OCI-LY7 (cell line): Measurements from ENCODE around the gene CRYM. TPM values are rescaled to one million over a fixed set of nuclear protein-coding genes. Genes with fewer than 3 reads are reported as not detected.

Source experiments
- BruUV-seq: library from RNA; stranded (reverse); fragments of 400-500 nt; replicated peaks from 2 replicates; lab custom pipeline; 2021; lab: Mats Ljungman, UMichigan
- CTCF ChIA-PET: fragments of 300-600 bp; sonication (Branson Sonifier 250); formaldehyde crosslinking; loops from one replicate; lab custom pipeline; 2022; ENCODE audit warnings: antibody characterized with exemption; ENCODE audit not compliant: unreplicated experiment; lab: Charles Lee
- POLR2A ChIA-PET: fragments of 300-600 bp; sonication (Branson Sonifier 250); formaldehyde crosslinking; loops from one replicate; lab custom pipeline; 2022; ENCODE audit warnings: antibody characterized with exemption; lab: Charles Lee
- DNase-seq: peaks from one replicate; pipeline ENCODE4 v3.0.0-alpha.2; 2015; ENCODE audit warnings: low spot score
- H2AFZ ChIP-seq: fragments of 200-600 bp; sonication (generic), shearing (Covaris generic); 2 replicates; pipeline ENCODE4 v1.6.1; 2014; ENCODE audit warnings: mild to moderate bottlenecking, antibody characterized with exemption, low read length, moderate library complexity
- H3K27ac ChIP-seq: fragments of 200-600 bp; sonication (generic); 2 replicates; pipeline ENCODE4 v1.5.1; 2014; ENCODE audit warnings: mixed run types, low read depth, mild to moderate bottlenecking, moderate library complexity, low read length, inconsistent platforms; ENCODE audit not compliant: poor library complexity, severe bottlenecking
- H3K36me3 ChIP-seq: fragments of 200-600 bp; sonication (generic); 2 replicates; pipeline ENCODE4 v1.6.1; 2014; ENCODE audit warnings: mild to moderate bottlenecking, antibody characterized with exemption, low read length, moderate library complexity, mixed read lengths; ENCODE audit not compliant: insufficient read depth
- H3K4me1 ChIP-seq: fragments of 200-600 bp; sonication (generic); 2 replicates; pipeline ENCODE4 v1.5.1; 2014; ENCODE audit warnings: mild to moderate bottlenecking, low read length; ENCODE audit not compliant: insufficient read depth, poor library complexity, severe bottlenecking
- H3K4me2 ChIP-seq: fragments of 200-600 bp; sonication (generic); 2 replicates; pipeline ENCODE4 v1.6.1; 2014; ENCODE audit warnings: mild to moderate bottlenecking, low read length
- H3K4me3 ChIP-seq: fragments of 200-600 bp; sonication (generic); 2 replicates; pipeline ENCODE4 v1.5.1; 2014; ENCODE audit warnings: mild to moderate bottlenecking, low read depth, low read length; ENCODE audit not compliant: poor library complexity, severe bottlenecking
- H3K79me2 ChIP-seq: fragments of 200-600 bp; sonication (generic); 2 replicates; pipeline ENCODE4 v1.6.1; 2016; ENCODE audit warnings: low read depth, mild to moderate bottlenecking, low read length, moderate library complexity, mixed read lengths; ENCODE audit not compliant: insufficient read depth
- H3K9me2 ChIP-seq: fragments of 200-600 bp; sonication (generic); 2 replicates; pipeline ENCODE4 v1.6.1; 2016; ENCODE audit warnings: mild to moderate bottlenecking, low read length, mixed read lengths; ENCODE audit not compliant: insufficient read depth
- H3K9me3 ChIP-seq: fragments of 200-600 bp; sonication (generic); 2 replicates; pipeline ENCODE4 v1.6.1; 2014; ENCODE audit warnings: mild to moderate bottlenecking, mixed run types, low read length, mixed read lengths
- H4K20me1 ChIP-seq: fragments of 200-600 bp; sonication (generic); 2 replicates; pipeline ENCODE4 v1.6.1; 2014; ENCODE audit warnings: mild to moderate bottlenecking, antibody characterized with exemption, low read length, moderate library complexity, mixed read lengths; ENCODE audit not compliant: insufficient read depth
- EZH2phosphoT487 ChIP-seq: fragments of 200-600 bp; sonication (generic); IDR thresholded peaks from 2 replicates; pipeline ENCODE4 v1.6.1; 2018; ENCODE audit warnings: low read depth, borderline replicate concordance, mild to moderate bottlenecking, mixed run types, antibody characterized with exemption, low read length, moderate library complexity, mixed read lengths
- intact Hi-C: fragments of 100-400 bp; cut with micrococcal nuclease; formaldehyde crosslinking; loops from one replicate; pipeline ENCODE4 v1.10.0; 2022; ENCODE audit not compliant: unreplicated experiment
- total RNA-seq, 2 experiments: library from RNA; depleted of rRNA in 1 of 2; stranded (reverse); fragments of >200 nt in 1 of 2; shearing (Covaris generic) in 1 of 2; gene quantifications; 2 replicates each; pipeline ENCODE4 v1.2.3, GENCODE V29; 2014 to 2022
- TF ChIP-seq, protein P1 (sequence below): fragments of 200-600 bp; sonication (generic); conservative IDR thresholded peaks from 2 replicates; pipeline ENCODE4 v1.5.1; 2014; ENCODE audit warnings: mild to moderate bottlenecking, antibody characterized with exemption, low read length, moderate library complexity, mixed read lengths

Gene CRYM
- total RNA-seq, 2 experiments from 2014 or later, result 0.23 to 0.28 TPM

DNA sequence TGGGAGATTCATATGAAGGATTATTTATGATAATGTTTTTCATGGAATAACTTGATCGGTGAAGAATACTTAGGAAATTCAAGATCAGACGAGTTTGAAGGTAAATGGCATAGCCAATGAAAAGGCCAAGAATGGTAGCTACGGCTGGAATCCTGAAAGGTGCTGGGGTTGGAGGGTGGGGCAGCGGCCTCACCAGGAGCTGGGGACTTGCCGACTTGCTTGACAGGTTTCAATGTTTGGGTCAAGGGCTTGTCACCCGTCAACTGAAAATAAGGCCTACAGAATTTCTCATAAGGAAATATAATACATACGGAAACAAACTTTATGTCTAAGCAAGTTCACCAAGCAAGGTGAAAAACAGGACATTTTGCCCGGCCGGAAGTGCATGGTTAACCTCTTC lies 9.9 kb downstream of the CRYM start:
- no peak for DNase-seq
- TF ChIP-seq, protein P1, sequence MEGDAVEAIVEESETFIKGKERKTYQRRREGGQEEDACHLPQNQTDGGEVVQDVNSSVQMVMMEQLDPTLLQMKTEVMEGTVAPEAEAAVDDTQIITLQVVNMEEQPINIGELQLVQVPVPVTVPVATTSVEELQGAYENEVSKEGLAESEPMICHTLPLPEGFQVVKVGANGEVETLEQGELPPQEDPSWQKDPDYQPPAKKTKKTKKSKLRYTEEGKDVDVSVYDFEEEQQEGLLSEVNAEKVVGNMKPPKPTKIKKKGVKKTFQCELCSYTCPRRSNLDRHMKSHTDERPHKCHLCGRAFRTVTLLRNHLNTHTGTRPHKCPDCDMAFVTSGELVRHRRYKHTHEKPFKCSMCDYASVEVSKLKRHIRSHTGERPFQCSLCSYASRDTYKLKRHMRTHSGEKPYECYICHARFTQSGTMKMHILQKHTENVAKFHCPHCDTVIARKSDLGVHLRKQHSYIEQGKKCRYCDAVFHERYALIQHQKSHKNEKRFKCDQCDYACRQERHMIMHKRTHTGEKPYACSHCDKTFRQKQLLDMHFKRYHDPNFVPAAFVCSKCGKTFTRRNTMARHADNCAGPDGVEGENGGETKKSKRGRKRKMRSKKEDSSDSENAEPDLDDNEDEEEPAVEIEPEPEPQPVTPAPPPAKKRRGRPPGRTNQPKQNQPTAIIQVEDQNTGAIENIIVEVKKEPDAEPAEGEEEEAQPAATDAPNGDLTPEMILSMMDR, result no peak
- TF ChIP-seq EZH2phosphoT487, result no peak
- H3K36me3 ChIP-seq, result no peaks in the 10 kb centered on the region
- H4K20me1 ChIP-seq, result no peaks in the 10 kb centered on the region
- H3K4me3 ChIP-seq, result no peak overlapping the region
- H3K4me2 ChIP-seq, result 0 out of 2 replicates have a peak overlapping the region, but pooled peaks have one; percentile 25
- intact Hi-C loops, result no loop called here
- H3K27ac ChIP-seq, result no peak overlapping the region
- peaks cover 19% of the 10 kb centered on the region for H3K4me1 ChIP-seq
- ChIA-PET CTCF (no interaction called here), POLR2A (no interaction called here)
- no peaks in the 10 kb centered on the region for H3K79me2 ChIP-seq
- H2AFZ ChIP-seq, result no peak overlapping the region
- no peaks in the 10 kb centered on the region for H3K9me3 ChIP-seq
- BruUV-seq, result no TSS peak
- no peaks in the 10 kb centered on the region for H3K9me2 ChIP-seq

DNA sequence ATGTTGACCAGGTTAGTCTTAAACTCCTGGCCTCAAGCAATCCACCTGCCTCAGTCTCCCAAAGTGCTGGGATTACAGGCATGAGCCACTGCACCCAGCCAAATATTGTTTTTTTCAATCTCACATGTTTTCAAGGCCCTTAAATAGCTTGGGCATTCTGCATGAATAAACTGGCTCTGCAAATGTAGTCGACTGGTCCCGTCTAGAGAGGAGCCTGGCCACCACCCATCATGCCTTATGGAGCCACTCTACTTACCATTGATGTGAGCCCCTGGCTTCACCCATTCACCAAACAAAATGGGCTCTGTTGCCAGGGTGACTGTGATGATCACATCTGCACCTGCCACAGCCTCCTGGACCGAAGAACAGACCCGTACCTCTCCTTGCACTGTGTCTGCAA lies 10.8 kb downstream of the CRYM start:
- no peaks in the 10 kb centered on the region for H3K9me2 ChIP-seq
- no peaks in the 10 kb centered on the region for H3K9me3 ChIP-seq
- ChIA-PET CTCF (no interaction called here), POLR2A (interaction anchor here (0.6 kb wide), 2 partner anchors 18 to 60 kb away, joined by 3 read pairs; no protein-coding TSS in a partner anchor)
- no peak for TF ChIP-seq EZH2phosphoT487
- TF ChIP-seq, protein P1, result no peak
- no peaks in the 10 kb centered on the region for H4K20me1 ChIP-seq
- no peaks in the 10 kb centered on the region for H3K36me3 ChIP-seq
- no peak overlapping the region for H3K4me2 ChIP-seq
- H3K79me2 ChIP-seq, result no peaks in the 10 kb centered on the region
- no peak overlapping the region for H3K4me3 ChIP-seq
- intact Hi-C loops, result no loop called here
- H3K27ac ChIP-seq, result no peak overlapping the region
- no peak for DNase-seq
- no peak overlapping the region for H2AFZ ChIP-seq
- no TSS peak for BruUV-seq
- peaks cover 19% of the 10 kb centered on the region for H3K4me1 ChIP-seq

DNA sequence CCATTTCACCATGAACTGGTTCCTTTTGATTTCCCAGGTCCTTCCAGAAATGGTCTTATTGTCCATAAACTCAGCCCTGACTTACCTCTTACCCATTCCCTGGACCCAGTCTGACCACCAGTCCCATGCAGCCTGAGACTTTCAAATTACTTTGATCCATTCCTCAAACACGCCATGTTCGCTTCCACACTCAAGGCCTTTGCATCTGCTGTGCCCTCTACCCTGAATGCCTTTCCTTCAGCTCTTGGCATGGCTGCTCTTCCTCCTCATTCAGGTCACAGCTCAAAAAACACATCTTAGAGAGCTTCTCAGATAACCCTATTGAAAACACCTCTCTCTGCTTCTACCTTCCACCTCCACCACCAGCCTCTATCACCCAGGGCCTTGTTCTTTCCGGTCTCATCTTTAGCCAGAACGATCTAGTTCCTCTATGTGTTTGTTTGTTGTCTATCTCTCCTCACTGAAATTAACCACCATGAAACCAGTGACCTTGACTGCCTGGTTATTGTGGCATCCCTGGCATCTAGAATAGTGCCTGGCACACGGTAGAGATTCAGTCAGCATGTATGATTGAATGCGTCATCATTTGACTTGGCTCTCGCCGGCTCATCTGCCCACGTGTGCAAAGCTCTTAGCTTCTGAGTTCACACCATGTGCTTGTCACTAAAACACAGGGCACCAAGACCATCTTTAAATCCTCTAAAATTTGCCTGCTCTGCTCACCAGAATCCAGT lies 12.8 kb downstream of the CRYM start:
- Histone ChIP-seq H2AFZ (no peak overlapping the region), H3K4me3 (no peak overlapping the region), H3K4me2 (no peak overlapping the region), H3K4me1 (peaks cover 19% of the 10 kb centered on the region), H3K79me2 (no peaks in the 10 kb centered on the region), H3K36me3 (no peaks in the 10 kb centered on the region), H3K27ac (no peak overlapping the region), H3K9me3 (no peaks in the 10 kb centered on the region), H3K9me2 (no peaks in the 10 kb centered on the region), H4K20me1 (no peaks in the 10 kb centered on the region)
- DNase-seq, result no peak
- BruUV-seq, result no TSS peak
- TF ChIP-seq EZH2phosphoT487, result no peak
- TF ChIP-seq, protein P1, result no peak
- POLR2A ChIA-PET, result interaction anchor here (0.7 kb wide), 1 partner anchor 412 kb away, joined by 3 read pairs; no protein-coding TSS in a partner anchor
- intact Hi-C loops, result no loop called here
- CTCF ChIA-PET, result interaction anchor here (0.5 kb wide), 1 partner anchor 472 kb away, joined by 3 read pairs; no protein-coding TSS in a partner anchor
